ENCODE results near the gene SPATS2. TPM values are rescaled to one million over a fixed set of nuclear protein-coding genes. Genes with fewer than 3 reads are reported as not detected.

Gene SPATS2
- total RNA-seq, 1 experiment from 2014 or later = 43.1 TPM

- peaks cover 2% of the 10 kb centered on the region; the same call in 1 of the 2 replicates for H3K36me3 ChIP-seq (ENCODE audit: control insufficient read depth, insufficient read depth, low read length)
- DNase-seq = peak; percentile 99 to 100
- BruUV-seq (replicated peaks) = no TSS peak
- H3K4me1 ChIP-seq = peaks cover 10% of the 10 kb centered on the region; the same call in 1 of the 2 replicates
- H3K27me3 Mint-ChIP-seq (ENCODE audit: insufficient read depth, unreplicated experiment) = no peaks in the 10 kb centered on the region
- H3K27me3 ChIP-seq (replicated peaks; ENCODE audit: control insufficient read depth, insufficient read depth, low read length) = no peaks in the 10 kb centered on the region
- peak within 1 kb of the TSS; percentile 98 for H3K27ac Mint-ChIP-seq (ENCODE audit: unreplicated experiment)
- H3K4me1 Mint-ChIP-seq (ENCODE audit: low read depth, unreplicated experiment) = peaks cover 6% of the 10 kb centered on the region
- no peaks in the 10 kb centered on the region for H3K9me3 ChIP-seq
- H3K4me3 ChIP-seq (ENCODE audit: low read depth, low read length) = peak within 1 kb of the TSS; percentile 89
- intact Hi-C loops (cut with micrococcal nuclease; ENCODE audit: unreplicated experiment) = loop anchor here (2.0 kb wide), 2 partner anchors 26 to 34 kb away; no protein-coding TSS in a partner anchor
- H3K9me3 Mint-ChIP-seq (ENCODE audit: unreplicated experiment) = no peaks in the 10 kb centered on the region
- no peak for TF ChIP-seq CTCF (IDR thresholded peaks at IDR 0.05; ENCODE audit: insufficient read depth in 1 of 2, low read depth in 1 of 2, low read length in 1 of 2, severe bottlenecking in 1 of 2, unreplicated experiment in 1 of 2)
- POLR2A ChIA-PET = interaction anchor here (0.5 to 2.1 kb wide), 27 partner anchors 9 to 1309 kb away, joined by 3 to 31 read pairs (median 4); partner anchors contain the start of genes DNAJC22, PRPF40B, SPATS2 and TMBIM6
- CTCF ChIA-PET = interaction anchor here (0.6 to 4.2 kb wide), 19 partner anchors 9 to 418 kb away, joined by 3 to 72 read pairs (median 6); partner anchors contain the start of genes C1QL4, DNAJC22, SPATS2 and TMBIM6
- peaks cover 36% of the 10 kb centered on the region for H3K36me3 Mint-ChIP-seq (ENCODE audit: insufficient read depth, unreplicated experiment)
- H3K4me3 Mint-ChIP-seq (ENCODE audit: unreplicated experiment) = peak within 1 kb of the TSS; percentile 99
These were observed 44.3 kb upstream of the SPATS2 start, which contains the start of gene TROAP for GRCh38 chr12:49322708-49323523. TROAP (plus strand) TSS chr12:49323255; CDS start chr12:49323609, 354 bp downstream.

GRCh38 chr12:49323524-49324097 is 43.7 kb upstream of the SPATS2 start:
- H3K36me3 Mint-ChIP-seq (ENCODE audit: insufficient read depth, unreplicated experiment) = peaks cover 43% of the 10 kb centered on the region
- CTCF ChIA-PET = interaction anchor here (0.6 to 4.2 kb wide), 18 partner anchors 8 to 417 kb away, joined by 3 to 72 read pairs (median 6); partner anchors contain the start of genes C1QL4, DNAJC22, SPATS2 and TMBIM6
- POLR2A ChIA-PET = interaction anchor here (0.5 to 2.1 kb wide), 21 partner anchors 8 to 418 kb away, joined by 3 to 31 read pairs (median 5); partner anchors contain the start of genes DNAJC22, SPATS2, TMBIM6 and TUBA1B
- no peak for DNase-seq
- Histone ChIP-seq H3K36me3 (ENCODE audit: control insufficient read depth, insufficient read depth, low read length) (peaks cover 2% of the 10 kb centered on the region; the same call in 1 of the 2 replicates), H3K27me3 (replicated peaks; ENCODE audit: control insufficient read depth, insufficient read depth, low read length) (no peaks in the 10 kb centered on the region), H3K4me3 (ENCODE audit: low read depth, low read length) (peak overlapping the region; percentile 89), H3K4me1 (peaks cover 10% of the 10 kb centered on the region; the same call in 1 of the 2 replicates), H3K9me3 (no peaks in the 10 kb centered on the region)
- peaks cover 6% of the 10 kb centered on the region for H3K4me1 Mint-ChIP-seq (ENCODE audit: low read depth, unreplicated experiment)
- H3K4me3 Mint-ChIP-seq (ENCODE audit: unreplicated experiment) = peak overlapping the region; percentile 99
- intact Hi-C loops (cut with micrococcal nuclease; ENCODE audit: unreplicated experiment) = loop anchor here (2.0 kb wide), 2 partner anchors 27 to 35 kb away; no protein-coding TSS in a partner anchor
- H3K27ac Mint-ChIP-seq (ENCODE audit: unreplicated experiment) = peak overlapping the region; percentile 98
- H3K9me3 Mint-ChIP-seq (ENCODE audit: unreplicated experiment) = no peaks in the 10 kb centered on the region
- no peak for TF ChIP-seq CTCF (IDR thresholded peaks at IDR 0.05; ENCODE audit: insufficient read depth in 1 of 2, low read depth in 1 of 2, low read length in 1 of 2, severe bottlenecking in 1 of 2, unreplicated experiment in 1 of 2)
- TSS peak; percentile 81 for BruUV-seq (replicated peaks)
- H3K27me3 Mint-ChIP-seq (ENCODE audit: insufficient read depth, unreplicated experiment) = no peaks in the 10 kb centered on the region

- Mint-ChIP-seq H3K4me3 (ENCODE audit: unreplicated experiment) (peak overlapping the region; percentile 29), H3K9me3 (ENCODE audit: unreplicated experiment) (no peaks in the 10 kb centered on the region), H3K36me3 (ENCODE audit: insufficient read depth, unreplicated experiment) (peaks cover 50% of the 10 kb centered on the region), H3K27me3 (ENCODE audit: insufficient read depth, unreplicated experiment) (no peaks in the 10 kb centered on the region), H3K4me1 (ENCODE audit: low read depth, unreplicated experiment) (peaks cover 6% of the 10 kb centered on the region), H3K27ac (ENCODE audit: unreplicated experiment) (no peak overlapping the region)
- Histone ChIP-seq H3K4me3 (ENCODE audit: low read depth, low read length) (no peak overlapping the region), H3K27me3 (replicated peaks; ENCODE audit: control insufficient read depth, insufficient read depth, low read length) (no peaks in the 10 kb centered on the region), H3K4me1 (peaks cover 10% of the 10 kb centered on the region), H3K36me3 (ENCODE audit: control insufficient read depth, insufficient read depth, low read length) (peaks cover 4% of the 10 kb centered on the region; the same call in 1 of the 2 replicates), H3K9me3 (no peaks in the 10 kb centered on the region)
- POLR2A ChIA-PET = no interaction called here
- DNase-seq = no peak
- CTCF ChIA-PET = no interaction called here
- BruUV-seq (replicated peaks) = no TSS peak
- TF ChIP-seq CTCF (IDR thresholded peaks at IDR 0.05; ENCODE audit: insufficient read depth in 1 of 2, low read depth in 1 of 2, low read length in 1 of 2, severe bottlenecking in 1 of 2, unreplicated experiment in 1 of 2) = no peak
- intact Hi-C loops (cut with micrococcal nuclease; ENCODE audit: unreplicated experiment) = no loop called here
These were observed 41.7 kb upstream of the SPATS2 start for GRCh38 chr12:49325606-49326005.
